GM10266 (cell line): ENCODE measurements around the gene HOXB13.
A peak's percentile ranks its signal among the peaks of the same experiment; 100 is the strongest.

Experiments
- DNase-seq: peaks from one replicate; pipeline ENCODE4 v3.0.0; 2012; ENCODE audit errors: extremely low spot score
- CTCF ChIP-seq: IDR thresholded peaks from 2 replicates; pipeline ENCODE4 v1.5.1; 2012; ENCODE audit warnings: mild to moderate bottlenecking, low read depth; ENCODE audit not compliant: control insufficient read depth, insufficient read depth; ENCODE audit errors: missing control alignments

HOXB13 gene

DNA sequence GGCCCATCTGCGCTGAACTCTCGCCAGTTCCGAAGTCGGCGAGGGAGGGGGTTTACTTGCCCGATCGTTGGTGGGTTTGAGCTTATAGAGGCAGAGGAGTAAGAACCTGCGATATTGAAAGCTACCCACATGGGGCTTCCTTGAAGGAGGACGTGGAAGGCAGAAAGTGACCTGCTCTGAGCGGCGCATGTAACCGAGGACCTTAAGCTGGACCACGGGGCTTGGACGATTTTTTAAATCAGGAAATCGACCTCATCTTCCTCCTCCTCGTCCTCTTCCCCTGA, 3.6 kb downstream of the HOXB13 start:
- peak; percentile 14 for DNase-seq

DNA sequence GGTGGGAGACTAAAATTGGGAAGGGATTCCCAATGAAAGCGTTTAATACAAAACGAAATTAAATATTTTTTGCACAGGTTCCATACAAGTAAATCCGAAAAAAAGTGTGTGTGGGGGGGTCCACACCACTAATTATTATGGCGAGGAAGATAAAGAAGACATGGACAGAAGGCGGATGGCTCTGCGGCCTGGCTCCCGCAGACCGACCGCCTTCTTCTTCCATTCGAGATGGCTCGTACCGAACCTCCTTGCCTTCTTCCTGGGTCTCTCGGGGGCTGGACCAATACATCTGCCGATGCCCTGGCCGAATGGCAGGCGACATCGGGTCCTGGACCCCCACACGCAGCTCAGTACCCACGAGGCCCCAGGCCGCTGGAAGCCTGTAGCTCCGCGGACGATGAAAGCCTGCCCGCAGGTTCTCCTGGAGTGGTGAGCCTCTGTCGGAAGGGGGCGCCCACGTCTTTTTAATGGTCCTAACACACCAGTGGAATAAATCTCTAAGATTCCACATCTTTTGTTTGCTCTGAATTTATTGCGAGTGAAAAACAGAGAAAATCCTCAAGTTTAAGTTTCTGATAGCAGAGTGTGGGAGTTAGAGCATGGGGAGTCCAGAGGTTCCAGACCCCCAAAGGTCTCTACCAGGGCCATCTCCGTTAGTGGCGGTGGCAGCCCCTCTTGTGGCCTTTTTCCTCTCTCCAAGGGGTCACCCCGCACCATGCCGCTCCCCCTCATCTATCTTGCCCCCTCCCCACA, 4.1 kb downstream of the HOXB13 start:
- TF ChIP-seq CTCF, result peak; percentile 85
- DNase-seq, result peak; percentile 77

More for the DNA sequence above, 3.6 kb downstream of the HOXB13 start:
- no peak for TF ChIP-seq CTCF

- TF ChIP-seq CTCF, result no peak
- DNase-seq, result peak; percentile 22
Observed at GRCh38 chr17:48723423-48724250, 4.9 kb downstream of the HOXB13 start.

DNA sequence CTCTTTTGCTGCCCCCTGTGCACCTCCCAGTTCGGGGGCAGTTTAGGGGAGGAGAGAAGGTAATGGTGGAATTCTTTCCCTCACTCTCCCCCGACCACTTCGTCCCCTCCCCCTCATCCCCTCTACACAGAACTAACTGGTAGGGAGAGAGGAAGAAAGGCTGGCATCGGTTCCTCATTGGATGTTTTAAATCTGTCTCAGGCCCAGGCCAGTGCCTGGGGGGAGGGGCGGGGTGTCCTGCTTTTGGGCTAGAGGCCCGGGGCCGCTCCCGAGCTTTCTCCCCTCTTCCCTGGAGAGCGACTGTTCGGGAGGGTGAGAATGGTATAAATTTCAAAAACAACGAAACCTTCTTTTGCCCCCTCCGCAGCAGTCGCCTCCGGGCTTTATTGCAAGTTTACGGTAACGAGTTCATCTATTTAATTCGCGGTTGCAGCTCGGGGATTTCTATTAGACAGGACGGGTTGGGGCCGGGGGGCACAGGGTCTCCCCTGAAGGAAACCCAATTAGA, 5.6 kb downstream of the HOXB13 start, which contains the start of gene PRAC2:
Gene PRAC2 (plus strand): TSS at position 271 of the 508 bp plus-strand sequence. CDS start 1,226 bp downstream, outside the sequence.
- TF ChIP-seq CTCF, result no peak
- DNase-seq, result peak; percentile 9

DNA sequence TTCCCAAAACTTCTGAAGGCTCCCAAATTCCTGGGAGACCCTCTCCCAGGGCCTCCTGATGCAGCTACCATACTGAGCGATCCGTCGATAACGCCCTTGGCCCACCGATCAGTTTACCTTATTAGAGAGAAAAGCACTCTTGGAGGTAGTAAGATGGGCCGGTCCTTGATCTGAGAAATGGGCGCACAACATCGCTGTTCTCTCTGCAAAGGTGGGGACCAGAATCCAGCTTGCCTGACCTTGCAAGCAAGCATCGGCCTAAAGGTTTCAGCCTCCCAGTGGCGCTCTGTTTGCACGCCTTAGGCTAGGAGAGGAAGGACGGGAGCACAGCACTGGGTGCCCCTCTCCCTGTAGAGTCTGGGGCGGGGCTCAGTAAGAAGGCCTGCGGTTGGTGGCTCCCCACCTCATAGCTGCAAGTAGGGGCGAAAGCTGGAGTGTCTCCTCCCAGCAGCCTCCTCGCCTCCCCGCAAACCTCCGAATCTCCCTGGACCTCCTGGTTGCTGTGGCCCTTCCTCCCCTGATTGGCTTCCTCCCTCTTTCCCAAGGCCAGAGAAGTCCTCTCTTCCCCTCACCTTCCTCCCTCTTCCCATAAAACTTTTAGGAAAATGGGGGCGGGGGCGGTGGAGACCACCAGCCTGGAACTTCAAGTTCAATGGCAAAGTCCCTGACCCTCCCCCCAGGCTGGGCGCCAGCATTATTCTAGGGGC, 6.2 kb downstream of the HOXB13 start, which contains the start of gene PRAC1:
Gene PRAC1 (minus strand): TSS at position 318 of the 707 bp plus-strand sequence. CDS start 126 bp downstream, at position 192.
- TF ChIP-seq CTCF, result no peak
- DNase-seq, result no peak

DNA sequence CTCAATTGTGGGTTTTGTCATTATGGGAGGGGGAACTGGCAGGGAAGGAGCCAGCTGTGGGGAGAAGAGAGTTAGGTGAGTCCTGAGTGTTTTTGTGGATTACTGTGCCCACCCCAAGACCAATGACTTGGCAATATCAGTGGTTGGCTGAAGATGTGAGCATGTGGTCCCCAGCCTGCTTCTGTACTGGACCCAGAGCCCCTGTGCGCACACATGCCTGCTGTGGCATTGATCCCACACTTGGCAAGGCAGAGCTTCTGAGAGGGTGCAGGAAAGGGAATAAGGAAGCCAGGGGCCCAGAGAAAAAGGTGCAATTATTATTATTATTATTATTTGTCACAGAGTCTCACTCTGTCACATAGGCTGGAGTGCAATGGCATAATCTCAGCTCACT, 7.5 kb downstream of the HOXB13 start:
- DNase-seq, result no peak
- TF ChIP-seq CTCF, result no peak
